GM18951 (cell line): ENCODE results near the gene MAB21L1.

ENCODE experiments used
- POLR2A ChIP-seq: IDR thresholded peaks from 4 replicates; pipeline ENCODE4 v1.6.1; 2011; ENCODE audit warnings: mild to moderate bottlenecking; ENCODE audit not compliant: insufficient read length, insufficient read depth; ENCODE audit errors: extremely low read depth
- in situ Hi-C: fragments of 300-500 bp; cut with MboI; formaldehyde crosslinking; loops from one replicate; pipeline ENCODE4 v1.12.0; 2022; ENCODE audit warnings: low sequenced_read_pairs, mixed read lengths, inconsistent platforms; ENCODE audit not compliant: unreplicated experiment

Gene MAB21L1

DNA sequence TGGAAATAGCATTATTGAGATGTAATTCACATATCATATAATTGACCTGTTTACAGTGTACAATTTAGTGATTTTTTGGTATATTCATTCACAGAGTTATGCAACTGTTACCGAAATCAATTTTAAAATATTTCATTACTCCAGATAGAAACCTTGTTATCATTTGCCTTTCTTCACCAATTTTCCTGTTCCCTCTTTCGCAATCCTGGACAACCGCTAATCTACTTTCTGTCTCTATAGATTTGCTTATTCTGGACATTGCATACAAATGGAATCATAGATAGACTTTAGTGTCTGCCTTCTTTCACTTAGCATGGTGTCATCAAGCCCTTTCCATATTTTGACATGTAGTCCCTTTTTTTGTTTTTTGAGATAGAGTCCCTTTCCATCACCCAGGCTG is 19.2 kb downstream of the MAB21L1 start:
- no peak for TF ChIP-seq POLR2A
- in situ Hi-C loops, result no loop called here

DNA sequence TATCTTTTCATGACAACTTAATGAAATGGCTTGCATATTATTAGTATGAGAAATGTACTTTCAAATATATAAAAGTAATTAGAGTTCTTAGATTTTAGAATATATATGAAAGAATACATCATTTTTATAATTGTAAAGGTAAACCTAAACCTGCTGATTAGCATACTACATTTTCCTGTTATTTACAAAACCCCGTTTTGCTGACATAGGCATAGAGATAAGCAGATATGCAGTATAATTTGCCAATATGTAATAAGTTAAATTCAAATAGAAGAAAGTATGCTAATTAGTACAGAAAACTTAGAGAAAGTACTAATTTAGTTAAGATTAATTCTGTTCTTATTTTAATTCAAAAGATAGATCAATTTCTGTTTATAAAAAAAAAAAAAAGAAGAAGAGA is 21.5 kb downstream of the MAB21L1 start:
- in situ Hi-C loops, result no loop called here

GRCh38 chr13:35449821-35450220 is 26.7 kb downstream of the MAB21L1 start:
- in situ Hi-C loops, result no loop called here

More for the DNA sequence above, 21.5 kb downstream of the MAB21L1 start:
- no peak for TF ChIP-seq POLR2A

DNA sequence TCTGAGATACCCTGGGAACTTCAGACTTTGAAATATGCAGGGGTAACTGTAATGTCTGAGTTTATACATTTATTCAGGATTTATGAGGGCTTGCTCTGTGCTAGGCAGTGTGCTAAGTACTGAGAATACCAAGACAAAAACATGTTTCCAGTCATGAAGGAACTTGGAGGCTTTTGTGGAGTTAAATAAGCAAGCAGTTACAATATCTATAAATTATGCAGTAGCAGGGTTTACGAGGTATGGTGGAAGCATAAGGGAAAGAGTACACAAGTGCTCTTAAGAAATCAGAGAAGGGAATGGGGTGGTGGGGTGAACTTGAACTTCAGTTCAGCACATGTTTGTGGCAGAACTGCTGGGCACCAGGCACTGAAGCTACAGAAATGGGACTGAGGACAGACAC is 28.0 kb downstream of the MAB21L1 start:
- in situ Hi-C loops, result no loop called here
- no peak for TF ChIP-seq POLR2A

More at GRCh38 chr13:35449821-35450220, 26.7 kb downstream of the MAB21L1 start:
- TF ChIP-seq POLR2A, result no peak
